GM21390 (cell line): ENCODE data around the gene PRR33.
A peak's percentile ranks its signal among the peaks of the same experiment; 100 is the strongest.

Experiments
- ATAC-seq: cut with Tn5 transposase; IDR thresholded peaks from one replicate; pipeline ENCODE4 v1.9.1; 2021; ENCODE audit not compliant: unreplicated experiment

The PRR33 gene

DNA sequence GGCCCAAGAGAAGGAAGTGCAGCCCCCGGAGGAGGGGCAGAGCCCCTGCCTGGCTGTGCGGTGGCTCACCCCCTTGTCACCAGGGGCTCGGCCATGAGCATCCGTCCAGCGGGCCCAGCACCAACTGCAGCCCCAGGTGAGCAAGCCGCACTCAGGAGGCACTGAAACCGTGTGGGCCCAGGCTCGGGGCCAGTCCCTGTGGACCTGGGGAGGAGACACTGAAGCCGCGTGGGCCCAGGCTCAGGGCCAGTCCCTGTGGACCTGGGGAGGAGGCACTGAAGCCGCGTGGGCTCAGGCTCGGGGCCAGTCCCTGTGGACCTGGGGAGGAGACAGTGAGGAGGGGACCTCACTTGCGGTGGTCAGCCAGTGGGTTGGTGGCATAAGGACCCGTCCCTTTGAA is 24.9 kb downstream of the PRR33 start:
- ATAC-seq, result no peak

DNA sequence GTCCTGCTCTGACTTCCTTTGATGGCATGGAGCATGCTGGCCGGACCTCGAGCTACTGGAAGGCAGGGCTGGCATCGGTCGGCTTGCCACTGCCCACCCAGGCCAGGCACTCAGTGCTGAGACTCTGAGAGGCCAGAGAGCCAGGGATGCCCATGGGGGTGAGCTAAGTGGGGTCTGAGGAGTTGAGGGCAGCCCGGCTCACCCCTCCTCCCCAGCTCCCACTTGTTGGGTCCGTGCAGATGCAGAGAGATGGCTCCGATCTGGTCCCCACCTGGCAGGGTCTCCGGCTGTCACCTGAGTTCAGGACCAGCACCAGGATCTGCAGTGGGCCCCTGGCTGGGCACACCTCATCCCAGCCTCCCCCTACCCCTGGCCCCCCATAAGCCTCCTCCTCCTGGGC is 25.5 kb downstream of the PRR33 start:
- no peak for ATAC-seq

DNA sequence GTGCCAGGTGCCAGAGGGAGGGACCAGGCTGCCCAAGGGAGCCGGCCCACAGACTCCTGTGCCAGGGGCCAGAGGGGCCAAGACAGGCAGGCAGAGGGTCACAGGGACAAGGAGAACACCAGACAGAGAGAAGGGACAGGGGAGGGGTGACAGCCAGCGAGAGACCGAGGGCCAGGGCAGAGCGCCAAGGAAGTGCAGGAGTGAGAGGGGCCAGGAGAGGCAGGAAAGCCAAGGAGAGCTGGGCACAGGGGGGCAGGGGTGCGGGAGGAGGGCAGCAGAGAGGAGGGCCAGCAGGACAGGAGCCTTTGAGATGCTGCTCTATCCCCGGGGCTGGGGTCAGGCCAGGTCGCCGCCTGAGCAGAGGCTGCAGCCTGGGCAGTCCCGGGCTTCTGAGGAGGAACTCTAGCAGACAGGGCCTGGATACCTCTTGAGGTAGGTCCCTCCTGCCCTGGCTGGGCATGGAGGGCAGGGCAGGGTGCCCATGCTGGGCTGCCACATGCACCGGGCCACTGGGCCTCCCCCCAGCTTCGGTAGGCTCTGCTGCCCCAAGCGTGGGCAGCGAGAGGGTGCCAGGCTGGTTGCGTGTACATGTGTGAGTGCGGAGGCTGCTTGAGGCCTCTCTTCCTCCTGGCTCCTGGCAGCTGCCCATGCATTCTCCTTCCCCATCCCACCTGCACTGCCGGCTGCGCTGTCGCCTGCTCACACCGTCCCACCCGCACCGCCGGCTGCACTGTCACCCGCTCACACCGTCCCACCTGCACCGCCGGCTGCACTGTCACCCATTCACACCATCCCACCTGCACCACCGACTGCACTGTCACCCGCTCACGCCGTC is 26.6 kb downstream of the PRR33 start:
- no peak for ATAC-seq

DNA sequence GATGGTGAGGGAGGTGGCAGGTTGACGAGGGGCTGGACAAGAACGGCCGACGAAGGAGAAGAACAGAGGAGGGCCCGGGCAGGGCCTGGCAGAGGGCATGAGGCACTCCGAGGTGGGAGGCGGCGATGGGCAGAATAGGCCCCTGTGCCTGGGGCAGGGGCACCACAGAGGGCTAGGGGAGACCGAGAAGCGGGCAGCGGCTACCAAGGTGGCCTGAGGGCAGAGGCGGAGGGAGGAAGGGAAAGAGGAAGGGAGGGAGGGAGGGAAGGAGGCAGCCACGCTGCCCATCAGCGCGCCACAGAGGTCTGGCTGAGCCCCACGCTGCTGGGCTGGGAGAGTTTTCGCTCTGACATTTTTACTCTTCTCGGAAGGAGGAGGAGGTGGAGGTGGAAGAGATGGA is 27.5 kb downstream of the PRR33 start:
- ATAC-seq, result no peak

DNA sequence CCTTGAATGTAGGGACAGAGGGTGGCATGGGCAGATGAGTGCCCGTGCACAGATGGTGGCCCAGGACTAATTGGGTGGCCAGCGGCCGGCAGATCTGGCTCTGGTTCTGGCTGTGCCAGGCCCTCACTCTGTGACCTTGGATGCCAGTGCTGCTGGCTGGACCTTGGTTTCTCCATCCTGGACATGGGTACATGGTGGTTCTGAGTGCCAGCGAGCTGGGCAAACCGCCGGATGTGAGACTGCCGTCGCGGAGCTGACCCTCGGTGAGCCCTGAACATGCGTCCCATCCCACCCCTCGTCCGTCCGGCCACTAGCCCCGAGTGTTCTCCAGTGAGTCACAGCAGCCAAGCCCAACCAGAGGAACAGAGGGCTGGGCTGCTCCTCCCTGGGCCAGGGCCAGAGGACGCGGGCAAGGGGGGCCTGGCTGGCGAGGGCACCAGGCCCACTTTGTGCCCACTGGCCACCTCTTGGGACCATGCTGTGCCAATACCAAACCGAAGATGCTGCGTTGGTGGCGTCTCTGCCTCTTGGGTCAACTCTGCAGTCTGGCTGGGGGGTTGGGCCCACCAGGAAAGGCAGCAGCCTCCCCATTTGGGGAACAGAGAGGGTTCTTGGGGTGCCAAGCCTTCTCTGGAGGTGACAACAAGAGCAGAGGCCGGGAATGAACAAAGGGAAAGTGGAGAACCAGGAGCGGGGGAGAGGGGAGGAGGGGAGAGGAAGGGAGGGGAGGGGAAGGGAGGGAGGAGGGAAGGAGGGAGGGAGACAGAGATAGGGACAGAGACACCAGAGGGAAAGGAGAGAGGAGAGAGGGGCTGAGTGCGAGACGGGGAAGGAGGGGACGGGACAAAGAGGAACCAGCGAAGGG is 28.1 kb downstream of the PRR33 start:
- ATAC-seq, result no peak

DNA sequence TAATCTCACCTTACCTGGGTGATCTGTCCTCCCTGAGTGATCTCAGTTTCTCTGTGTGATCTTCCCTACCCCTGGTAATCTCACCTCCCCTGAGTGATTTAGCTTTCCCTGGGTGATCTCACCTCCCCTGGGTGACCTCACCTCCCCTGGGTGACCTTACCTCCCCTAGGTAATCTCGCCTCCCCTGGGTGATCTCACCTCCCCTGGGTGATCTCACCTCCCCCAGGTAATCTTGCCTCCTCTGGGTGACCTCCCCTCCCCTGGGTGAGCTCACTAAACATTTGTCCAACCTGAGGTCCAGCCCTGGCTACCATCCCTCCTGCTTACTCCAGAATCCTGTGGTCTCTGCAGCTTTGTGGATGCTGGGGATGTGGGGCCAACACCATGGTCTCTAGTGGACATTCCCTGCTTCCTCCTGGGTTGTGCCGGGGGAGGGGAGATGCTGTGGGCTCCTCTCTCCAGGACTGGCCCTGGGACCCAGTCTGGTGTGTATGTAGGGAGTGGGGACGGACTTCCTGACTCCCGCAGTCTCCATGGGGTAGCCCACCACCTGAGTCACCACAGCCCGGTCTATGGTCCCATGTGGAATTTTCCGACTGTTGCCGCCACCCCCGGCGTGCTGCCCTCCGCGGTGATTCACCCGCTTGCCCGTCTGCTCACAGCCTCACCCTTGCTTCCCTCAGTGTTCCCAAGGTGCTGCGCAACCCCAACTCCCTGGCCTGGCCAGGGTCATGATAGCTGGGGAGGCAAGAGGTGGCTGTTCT is 28.9 kb downstream of the PRR33 start:
- ATAC-seq, result no peak

DNA sequence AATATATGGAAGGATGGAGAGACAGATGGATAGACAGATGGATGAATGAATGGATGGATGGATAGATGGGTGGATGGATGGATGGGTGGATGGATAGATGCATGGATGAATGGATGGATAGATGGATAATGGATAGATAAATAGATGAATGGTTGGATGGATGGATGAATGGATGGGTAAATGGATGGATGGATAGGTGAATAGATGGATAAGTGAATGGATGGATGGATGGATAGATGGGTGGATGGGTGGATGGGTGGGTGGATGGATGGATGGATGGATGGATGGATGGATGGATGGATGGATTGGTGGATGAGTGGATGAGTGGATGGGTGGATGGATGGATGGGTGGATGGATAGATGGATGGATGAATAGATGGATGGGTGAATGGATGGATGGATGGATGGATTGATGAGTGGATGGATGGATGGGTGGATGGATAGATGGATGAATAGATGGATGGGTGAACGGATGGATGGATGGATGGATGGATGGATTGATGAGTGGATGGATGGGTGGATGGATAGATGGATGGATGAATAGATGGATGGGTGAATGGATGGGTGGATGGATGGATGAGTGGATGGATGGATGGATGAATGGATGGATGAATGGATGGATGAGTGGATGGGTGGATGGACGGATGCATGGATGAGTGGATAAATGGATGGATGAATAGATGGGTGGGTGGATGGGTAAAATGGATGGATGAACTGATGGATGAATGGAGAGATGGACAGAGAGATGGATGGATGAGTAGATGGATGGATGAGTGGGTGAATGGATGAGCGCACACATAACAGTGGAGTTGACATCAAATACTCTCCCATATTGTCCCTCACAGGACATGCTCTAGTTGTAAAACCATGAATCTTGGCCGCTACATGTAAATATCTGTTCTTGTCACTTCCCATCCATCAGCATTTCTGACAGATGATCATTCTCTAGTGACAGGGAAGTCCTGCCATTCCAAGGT is 30.0 kb downstream of the PRR33 start:
- no peak for ATAC-seq

DNA sequence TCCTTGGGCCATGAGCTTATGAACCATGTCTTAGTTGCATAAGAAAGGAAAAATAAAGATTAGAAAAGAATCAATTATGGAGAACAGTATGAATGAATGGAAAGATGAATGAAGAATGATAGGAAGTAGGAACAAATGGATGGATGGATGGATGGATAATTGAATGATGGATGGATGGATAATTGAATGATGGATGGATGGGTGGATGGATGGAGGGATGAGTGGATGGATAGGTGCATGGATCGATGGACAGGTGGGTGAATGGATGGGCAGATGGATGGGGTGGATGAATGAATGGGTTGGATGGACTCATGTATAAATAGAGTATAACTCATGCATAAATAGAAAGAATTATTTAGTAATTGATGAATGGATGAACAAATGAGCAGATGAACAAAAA is 31.6 kb downstream of the PRR33 start:
- ATAC-seq, result no peak

DNA sequence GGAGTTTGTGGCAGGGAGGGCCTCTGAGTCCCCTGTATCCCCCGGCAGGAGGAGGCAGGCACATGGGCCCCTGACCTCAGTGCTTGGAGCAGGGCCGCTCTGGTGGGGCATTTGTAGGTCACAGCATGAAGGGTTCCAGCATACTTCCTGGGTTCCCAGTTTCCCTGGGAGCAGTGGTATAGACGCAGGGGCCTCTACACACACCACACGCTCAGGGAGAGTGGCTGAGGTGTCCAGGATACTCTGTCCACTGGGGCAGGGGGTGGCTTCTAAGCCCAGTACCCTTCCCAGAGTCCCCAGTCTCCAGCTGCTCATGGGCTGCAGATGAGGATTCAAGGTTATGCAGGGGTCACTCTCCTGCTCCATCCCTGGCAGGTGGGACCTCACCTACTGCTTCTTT is 32.7 kb downstream of the PRR33 start:
- no peak for ATAC-seq

DNA sequence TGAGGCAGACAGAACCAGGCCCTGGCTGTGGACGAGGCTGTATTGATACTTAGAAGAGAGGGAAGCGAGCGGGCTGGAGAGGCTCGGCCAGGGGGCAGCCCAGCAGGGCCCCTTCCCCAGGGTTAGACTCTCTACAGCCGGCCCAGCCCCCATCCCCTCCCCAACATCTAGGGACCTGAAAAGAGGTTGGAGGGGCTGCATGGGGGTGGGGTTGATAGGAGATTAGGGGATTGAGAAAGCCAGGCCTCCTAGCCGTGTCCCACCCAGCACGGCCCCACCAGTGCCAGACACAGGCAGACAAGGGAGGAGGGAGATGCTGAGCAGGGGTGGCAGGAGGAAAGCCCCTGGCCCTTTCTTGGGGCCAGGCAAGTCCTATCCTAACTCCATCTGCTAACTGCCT is 33.1 kb downstream of the PRR33 start:
- ATAC-seq, result no peak

DNA sequence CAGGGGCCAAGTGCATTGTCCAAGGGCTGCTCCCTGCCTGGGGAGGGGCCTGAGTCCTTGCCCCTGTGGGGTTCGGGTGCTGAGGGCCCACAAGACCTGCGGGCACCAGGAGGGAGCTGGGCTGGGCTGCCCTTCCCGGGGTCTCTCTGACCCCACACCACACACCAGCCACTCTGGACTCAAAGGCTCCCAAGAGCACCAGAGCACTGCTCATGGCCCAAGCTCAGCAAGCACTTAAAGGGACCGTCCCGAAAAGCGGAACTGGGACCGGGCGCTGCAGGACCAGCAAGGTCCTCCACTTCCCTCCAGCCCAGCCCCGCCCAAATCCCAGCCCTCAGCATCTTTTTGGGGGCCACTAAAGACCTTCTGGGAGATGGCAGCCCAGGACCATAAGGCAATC is 33.5 kb downstream of the PRR33 start:
- ATAC-seq, result no peak

DNA sequence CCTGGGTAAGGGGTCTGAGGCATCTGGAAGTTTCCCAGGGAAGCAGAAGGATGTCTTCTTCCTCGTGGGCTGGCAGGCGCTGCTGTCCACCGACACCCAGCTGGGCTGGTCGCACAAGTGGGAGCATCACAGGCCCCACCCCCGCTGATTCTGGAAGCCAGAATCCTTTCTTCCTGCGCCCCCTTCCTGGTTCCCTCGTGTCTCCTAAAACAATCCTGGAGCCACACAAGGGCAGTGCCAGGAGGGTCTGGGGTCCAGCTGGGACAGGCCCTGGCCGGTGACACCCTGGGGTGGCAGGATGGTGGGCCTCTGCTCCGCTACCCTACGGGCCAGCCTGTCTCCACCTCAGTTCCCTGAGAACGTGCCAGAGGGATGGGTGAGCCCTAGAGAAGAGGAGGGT is 34.6 kb downstream of the PRR33 start:
- no peak for ATAC-seq

DNA sequence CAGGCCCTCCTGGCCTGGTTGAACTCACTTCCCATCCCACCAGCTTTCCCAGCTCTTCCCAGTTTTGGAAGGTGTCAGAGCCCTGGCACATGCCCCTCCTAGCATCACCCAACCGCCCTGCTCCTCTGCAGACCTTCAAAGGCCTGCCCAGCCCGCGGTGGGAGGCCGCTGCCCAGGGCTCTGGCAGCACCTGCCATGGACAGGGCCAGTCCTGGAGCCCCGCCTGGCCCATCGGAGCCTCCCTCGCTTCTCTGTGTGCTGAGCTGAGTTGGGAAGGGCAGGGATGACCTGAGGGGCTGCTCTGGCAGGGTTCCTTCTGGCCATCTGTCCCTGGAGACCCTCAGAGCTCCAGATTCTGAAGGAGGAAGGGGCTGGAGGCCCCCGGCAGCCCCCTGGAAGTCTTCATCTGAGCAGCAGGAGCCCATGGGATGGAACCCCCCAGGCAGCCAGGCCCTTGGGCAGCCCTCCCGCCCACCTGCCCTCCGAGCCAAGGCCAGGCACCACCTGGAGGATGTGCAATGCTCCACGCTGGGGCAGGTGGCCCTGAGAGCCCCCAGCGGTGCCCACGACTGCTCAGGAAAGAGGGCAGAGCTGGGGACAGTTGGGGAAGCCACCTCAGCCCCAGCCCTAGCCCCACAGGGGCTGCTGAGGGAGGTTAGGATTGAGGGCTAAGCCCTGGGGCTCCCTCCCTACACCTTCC is 35.2 kb downstream of the PRR33 start:
- no peak for ATAC-seq

DNA sequence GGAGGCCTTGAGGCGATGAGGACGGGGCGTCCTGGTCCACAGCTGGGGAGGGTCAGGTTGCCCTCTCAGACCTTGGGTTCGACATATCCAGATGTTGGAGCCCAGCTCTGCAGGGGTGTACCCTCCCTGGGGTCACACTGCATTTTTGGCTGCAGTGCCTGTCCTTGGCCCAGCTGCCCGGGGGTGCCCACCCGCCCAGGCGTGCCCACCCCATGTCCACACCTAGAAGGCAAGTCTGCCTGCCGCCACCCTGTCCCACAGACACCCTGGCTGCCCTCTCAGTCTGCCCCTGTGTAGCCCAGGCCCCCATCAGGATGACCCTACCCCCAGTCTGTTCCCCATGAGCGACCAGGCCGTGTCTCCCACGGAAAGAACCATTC is 35.8 kb downstream of the PRR33 start:
- ATAC-seq, result no peak

DNA sequence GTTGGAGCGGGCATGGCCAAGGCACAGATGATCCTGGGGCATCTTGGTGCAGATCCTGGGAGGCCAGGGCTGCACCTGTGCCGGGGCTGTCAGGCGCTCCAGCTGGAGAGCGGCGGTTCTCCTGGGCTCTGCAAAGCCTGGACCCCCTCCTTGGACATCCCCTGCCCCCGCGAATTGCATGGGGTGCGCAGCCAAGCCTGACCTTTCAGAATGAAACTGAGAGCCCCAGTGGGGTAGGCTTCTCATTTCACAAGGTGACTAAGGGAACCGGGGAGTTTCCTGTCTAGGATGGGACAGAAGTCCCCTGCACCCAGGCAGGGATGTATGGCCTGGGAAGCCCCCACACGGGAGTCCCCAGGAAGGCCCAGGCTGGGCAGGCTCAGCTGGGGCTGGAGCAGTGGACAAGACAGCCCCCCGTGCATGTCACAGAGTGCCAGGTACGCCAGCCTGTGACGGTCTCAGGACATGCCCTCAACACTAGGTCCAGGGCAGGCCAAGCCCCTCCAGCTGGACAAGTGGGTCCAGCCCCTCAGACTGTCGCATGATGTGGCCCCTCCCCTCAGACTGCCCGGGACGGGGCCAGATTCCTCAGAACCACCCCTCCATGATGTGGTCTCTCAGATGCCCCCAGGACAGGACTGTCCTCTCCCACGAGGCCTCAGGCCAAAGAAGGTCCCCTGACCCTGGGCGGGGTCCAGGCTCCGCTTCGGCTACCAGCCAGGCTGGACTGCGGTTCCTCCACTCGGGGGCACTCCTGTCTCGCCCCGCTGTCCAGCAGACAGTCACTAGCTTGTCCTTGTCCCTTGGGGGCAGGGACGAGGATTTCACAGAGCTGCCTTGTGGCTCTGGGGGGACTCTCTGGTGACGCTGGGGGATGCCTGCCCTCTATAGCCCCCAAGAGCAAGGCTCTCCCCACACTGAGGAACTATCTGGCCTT is 36.5 kb downstream of the PRR33 start:
- ATAC-seq, result peak; percentile 36

DNA sequence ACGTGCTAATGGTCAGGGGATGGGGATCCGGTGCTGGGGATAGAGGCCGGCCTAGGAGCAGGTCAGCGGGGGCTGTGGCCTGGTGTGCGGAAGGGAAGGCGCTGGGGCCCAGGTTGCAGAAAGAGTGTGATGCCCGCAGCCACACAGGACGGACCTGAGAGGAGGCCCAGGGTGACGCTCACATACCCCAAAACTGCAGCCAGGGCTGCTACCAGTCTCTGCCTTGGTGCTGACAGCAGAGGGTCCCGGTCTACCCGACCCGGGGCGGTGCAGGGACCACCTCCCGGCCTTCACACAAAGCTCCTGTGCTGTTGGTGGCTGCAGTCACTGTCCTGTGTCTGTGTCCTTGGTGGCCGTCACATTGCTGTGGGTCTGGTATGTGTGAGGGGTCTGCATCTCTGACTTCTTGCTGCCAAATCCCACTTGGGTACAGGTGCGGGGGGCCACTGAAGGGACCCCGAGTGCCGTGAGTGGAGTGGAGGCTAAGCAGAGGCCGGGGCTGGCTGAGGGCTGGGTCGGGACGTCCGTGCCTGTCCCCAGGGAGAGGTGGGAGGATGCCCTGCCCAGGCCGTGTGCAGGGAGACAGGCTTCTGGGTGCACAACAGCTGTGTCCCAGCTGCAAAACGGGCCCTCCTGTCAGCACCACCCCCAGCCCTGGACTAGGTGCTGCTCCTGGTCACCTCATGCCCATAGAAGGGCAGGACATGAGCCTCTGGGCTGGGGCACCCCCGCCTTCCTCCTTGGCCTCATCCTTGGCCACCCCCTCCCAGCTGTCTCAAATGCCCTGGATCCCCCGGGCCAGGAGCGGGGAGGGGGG is 37.4 kb downstream of the PRR33 start:
- ATAC-seq, result peak; percentile 20

DNA sequence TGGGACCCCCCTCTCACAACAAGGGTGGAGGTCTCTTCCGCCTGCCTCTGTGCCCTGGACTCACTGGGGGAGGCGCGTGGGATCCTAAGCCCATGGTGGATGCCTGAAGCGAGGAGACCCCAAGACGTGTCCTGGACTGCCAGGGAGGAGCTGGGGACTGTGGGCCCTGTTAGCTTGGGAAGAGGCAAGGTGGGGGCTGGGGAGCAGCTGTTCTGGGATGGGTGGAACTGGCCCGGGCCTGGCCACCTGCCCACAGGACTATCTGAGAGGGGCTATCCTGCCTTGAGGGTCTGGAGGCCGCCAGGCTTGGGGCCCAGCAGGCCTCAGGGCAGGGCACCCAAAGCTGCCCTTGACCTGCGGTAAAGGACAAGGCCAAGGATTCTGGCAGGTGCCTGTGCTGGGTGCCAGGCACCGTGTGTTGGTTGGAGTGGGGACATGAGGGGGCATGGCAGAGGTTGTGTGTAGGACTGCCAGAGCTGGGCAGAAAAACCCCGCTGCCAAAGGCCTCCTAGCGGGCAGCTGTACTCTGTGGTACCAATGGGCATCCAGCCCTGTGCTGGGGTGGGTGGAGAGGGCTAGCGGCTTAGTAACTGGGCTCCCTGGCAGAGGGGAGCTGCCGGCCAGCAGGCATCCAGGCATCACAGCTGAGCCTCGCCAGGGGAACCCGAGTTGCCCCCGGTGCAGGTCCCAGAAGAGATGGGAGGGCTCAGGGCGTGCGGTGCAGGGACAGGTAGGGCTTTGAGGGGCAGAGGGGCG is 38.1 kb downstream of the PRR33 start:
- ATAC-seq, result no peak
